Measurements from ENCODE around the gene MAP2K5.

GRCh38 chr15:67573194-67573593 lies 30.7 kb downstream of the MAP2K5 start:
- TF ChIP-seq CTCF (IDR thresholded peaks at IDR 0.05; ENCODE audit: insufficient read depth, low read depth, low read length) = no peak
- no peak for TF ChIP-seq EZH2 (IDR thresholded peaks at IDR 0.05; ENCODE audit: insufficient read depth, low read length)

All from astrocyte (in vitro differentiated cells and primary cell).